NOMO-1 (cell line): ENCODE measurements around the gene DNTTIP2.
"Not testable (repeated sequence)": the region's sequence is repeated elsewhere in the genome, so short reads cannot be mapped to it uniquely, and the experiment has no call there.

Experiments
- DNase-seq, 2 experiments: peaks; one replicate each; lab custom pipeline; 2025; ENCODE audit not compliant: unreplicated experiment in 2 of 2; lab: John Stamatoyannopoulos, UW

Gene DNTTIP2

GRCh38 chr1:93878501-93878888 lies 511 bp downstream of the DNTTIP2 start:
- peak; percentile 19 to 39 for DNase-seq

- no peak for DNase-seq
Measured at GRCh38 chr1:93877529-93877928, 1.5 kb downstream of the DNTTIP2 start.

- DNase-seq, result no peak
Measured at GRCh38 chr1:93876244-93876643, 2.8 kb downstream of the DNTTIP2 start.

- DNase-seq, result no peak
Measured at GRCh38 chr1:93874025-93874651, 4.9 kb downstream of the DNTTIP2 start.

GRCh38 chr1:93871366-93871765 lies 7.6 kb downstream of the DNTTIP2 start:
- no peak for DNase-seq

- no peak for DNase-seq
Measured at GRCh38 chr1:93869653-93870052, 9.4 kb downstream of the DNTTIP2 start.

GRCh38 chr1:93868492-93868891 lies 10.5 kb downstream of the DNTTIP2 start:
- not testable (repeated sequence) for DNase-seq

- no peak for DNase-seq
Measured at GRCh38 chr1:93865253-93865652, 13.8 kb downstream of the DNTTIP2 start.

- no peak for DNase-seq
Measured at GRCh38 chr1:93864175-93864574, 14.8 kb downstream of the DNTTIP2 start.

- DNase-seq, result not testable (repeated sequence)
Measured at GRCh38 chr1:93857653-93858052, 21.4 kb downstream of the DNTTIP2 start.

- not testable (repeated sequence) for DNase-seq
Measured at GRCh38 chr1:93855983-93856382, 23.0 kb downstream of the DNTTIP2 start.

- DNase-seq, result no peak
Measured at GRCh38 chr1:93853940-93854339, 25.1 kb downstream of the DNTTIP2 start.

GRCh38 chr1:93851878-93852277 lies 27.1 kb downstream of the DNTTIP2 start:
- no peak for DNase-seq

GRCh38 chr1:93851327-93851712 lies 27.7 kb downstream of the DNTTIP2 start:
- no peak for DNase-seq

- peak in 1 of 2 experiments; percentile 1 for DNase-seq
Measured at GRCh38 chr1:93850687-93851326, 28.2 kb downstream of the DNTTIP2 start.

- no peak for DNase-seq
Measured at GRCh38 chr1:93848350-93848883, 30.6 kb downstream of the DNTTIP2 start.

GRCh38 chr1:93847811-93848288 lies 31.2 kb downstream of the DNTTIP2 start:
- DNase-seq, result peak; percentile 49 to 55

- peak; percentile 78 to 89 for DNase-seq
Measured at GRCh38 chr1:93846992-93847810, 31.8 kb downstream of the DNTTIP2 start.

GRCh38 chr1:93846206-93846991 lies 32.6 kb downstream of the DNTTIP2 start:
- DNase-seq, result peak; percentile 85 to 86

- peak in 1 of 2 experiments; percentile 78 for DNase-seq
Measured at GRCh38 chr1:93845538-93846205, 33.3 kb downstream of the DNTTIP2 start.
